ENCODE results near the gene NSD1. TPM values are rescaled to one million over a fixed set of nuclear protein-coding genes. Genes with fewer than 3 reads are reported as not detected.

NSD1 gene
- total and polyA plus RNA-seq, 7 donors, result 3.0 to 41.5 (median 34.6) TPM

DNA sequence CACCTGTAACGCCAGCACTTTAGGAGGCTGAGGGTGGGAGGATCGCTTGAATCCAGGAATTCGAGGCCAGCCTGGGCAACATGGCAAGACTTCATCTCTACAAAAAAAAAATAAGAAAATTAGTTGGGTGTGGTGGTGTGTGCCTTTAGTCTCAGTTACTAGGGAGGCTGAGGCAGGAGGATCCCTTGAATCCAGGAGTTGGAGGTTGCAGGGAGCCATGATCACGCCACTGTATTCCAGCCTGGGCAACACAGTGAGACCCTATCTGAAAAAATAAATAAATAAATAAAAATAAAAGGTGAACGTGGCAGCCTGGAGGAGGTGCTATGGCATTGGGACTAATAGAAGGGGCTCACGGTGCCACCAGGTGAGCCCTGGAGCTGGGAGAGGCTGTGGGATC is 39.8 kb upstream of the NSD1 start:
- TF ChIP-seq, protein P1, sequence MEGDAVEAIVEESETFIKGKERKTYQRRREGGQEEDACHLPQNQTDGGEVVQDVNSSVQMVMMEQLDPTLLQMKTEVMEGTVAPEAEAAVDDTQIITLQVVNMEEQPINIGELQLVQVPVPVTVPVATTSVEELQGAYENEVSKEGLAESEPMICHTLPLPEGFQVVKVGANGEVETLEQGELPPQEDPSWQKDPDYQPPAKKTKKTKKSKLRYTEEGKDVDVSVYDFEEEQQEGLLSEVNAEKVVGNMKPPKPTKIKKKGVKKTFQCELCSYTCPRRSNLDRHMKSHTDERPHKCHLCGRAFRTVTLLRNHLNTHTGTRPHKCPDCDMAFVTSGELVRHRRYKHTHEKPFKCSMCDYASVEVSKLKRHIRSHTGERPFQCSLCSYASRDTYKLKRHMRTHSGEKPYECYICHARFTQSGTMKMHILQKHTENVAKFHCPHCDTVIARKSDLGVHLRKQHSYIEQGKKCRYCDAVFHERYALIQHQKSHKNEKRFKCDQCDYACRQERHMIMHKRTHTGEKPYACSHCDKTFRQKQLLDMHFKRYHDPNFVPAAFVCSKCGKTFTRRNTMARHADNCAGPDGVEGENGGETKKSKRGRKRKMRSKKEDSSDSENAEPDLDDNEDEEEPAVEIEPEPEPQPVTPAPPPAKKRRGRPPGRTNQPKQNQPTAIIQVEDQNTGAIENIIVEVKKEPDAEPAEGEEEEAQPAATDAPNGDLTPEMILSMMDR (IDR thresholded peaks at IDR 0.05), result no peak
- TF ChIP-seq POLR2AphosphoS5 (IDR thresholded peaks at IDR 0.05), result no peak
- no peak for TF ChIP-seq EP300 (IDR thresholded peaks at IDR 0.05)
- TF ChIP-seq POLR2A (IDR thresholded peaks at IDR 0.05), result no peak
- no peak overlapping the region for H3K4me3 ChIP-seq
- 90 to 96% methylated on average over 6 of the region's 6 CpGs for WGBS, 2 donors
- H3K27me3 ChIP-seq, result peaks cover 0 to 4% (median 4%) of the 10 kb centered on the region in 3 donors
- peak overlapping the region in 1 of 4 donors; percentile 23 for H3K27ac ChIP-seq
- peaks cover 0 to 23% (median 4%) of the 10 kb centered on the region in 4 donors for H3K4me1 ChIP-seq
- intact Hi-C loops (cut with DNase I), result no loop called here
- DNase-seq, result no peak
- H3K36me3 ChIP-seq, result no peaks in the 10 kb centered on the region
- H3K9me3 ChIP-seq, result no peaks in the 10 kb centered on the region

DNA sequence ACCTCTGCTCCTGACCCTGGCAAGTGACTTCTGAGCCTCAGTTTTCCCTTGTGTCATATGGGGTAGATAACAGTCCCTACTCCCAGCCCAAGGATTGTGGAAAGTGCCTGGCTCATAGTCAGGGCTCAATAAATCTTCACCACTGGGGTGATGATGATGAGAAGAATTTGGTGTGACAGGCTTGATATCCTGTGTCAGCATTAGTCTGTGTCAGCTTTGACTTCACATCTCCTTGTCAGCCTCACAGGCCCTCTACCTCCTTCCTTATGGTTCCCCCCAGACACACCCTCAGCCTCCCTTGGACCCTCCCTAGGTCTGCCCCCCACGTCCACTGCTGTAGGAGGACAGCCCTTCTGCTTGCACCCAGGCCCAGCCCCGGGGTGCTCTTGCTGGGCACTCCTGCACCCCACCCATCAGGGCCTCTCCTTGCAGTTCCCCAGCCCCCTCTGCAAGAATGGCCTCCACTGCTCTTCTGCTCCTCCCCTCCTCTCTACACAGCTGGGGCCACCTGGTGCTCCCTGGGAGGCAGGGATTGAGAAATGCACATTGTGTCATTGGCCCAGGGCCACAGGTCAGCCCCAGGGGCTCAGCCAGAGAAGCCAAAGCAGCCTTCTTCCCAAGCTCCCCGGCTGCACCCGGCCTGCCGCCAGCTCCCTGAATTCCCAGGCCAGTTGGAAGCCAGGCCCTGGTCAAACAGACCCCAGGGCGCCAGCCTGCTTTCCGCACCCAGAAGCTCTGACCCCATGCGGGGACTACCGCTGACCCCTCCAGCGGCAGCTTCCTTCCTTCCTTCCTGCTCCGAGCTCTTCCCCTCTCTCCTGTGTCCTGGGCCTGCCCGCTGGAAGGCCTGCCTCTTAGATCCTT is 39.1 kb upstream of the NSD1 start:
- WGBS, 2 donors, result 72 to 76% methylated on average over 12 of the region's 12 CpGs
- Histone ChIP-seq H3K9me3 (no peaks in the 10 kb centered on the region), H3K27ac (peak overlapping the region in 3 of 4 donors; percentile 20 to 53 (median 45)), H3K27me3 (no peaks in the 10 kb centered on the region), H3K4me1 (peaks cover 0 to 19% (median 4%) of the 10 kb centered on the region in 4 donors), H3K36me3 (no peaks in the 10 kb centered on the region), H3K4me3 (no peak overlapping the region)
- TF ChIP-seq POLR2AphosphoS5 (IDR thresholded peaks at IDR 0.05), result peak; percentile 67 to 90 (median 85)
- TF ChIP-seq EP300 (IDR thresholded peaks at IDR 0.05), result peak in 1 of 4 donors; percentile 47
- TF ChIP-seq, protein P1 (IDR thresholded peaks at IDR 0.05), result no peak
- no peak for TF ChIP-seq POLR2A (IDR thresholded peaks at IDR 0.05)
- intact Hi-C loops (cut with DNase I), result no loop called here
- peak; percentile 96 for DNase-seq

- WGBS, 2 donors, result 75 to 79% methylated on average over 28 of the region's 28 CpGs
- no peak for DNase-seq
- Histone ChIP-seq H3K27ac (peak overlapping the region in 3 of 4 donors; percentile 20 to 53 (median 45)), H3K4me3 (no peak overlapping the region), H3K9me3 (no peaks in the 10 kb centered on the region), H3K36me3 (no peaks in the 10 kb centered on the region), H3K27me3 (no peaks in the 10 kb centered on the region), H3K4me1 (peaks cover 0 to 13% (median 4%) of the 10 kb centered on the region in 4 donors)
- TF ChIP-seq EP300 (IDR thresholded peaks at IDR 0.05) (no peak), POLR2AphosphoS5 (IDR thresholded peaks at IDR 0.05) (no peak), POLR2A (IDR thresholded peaks at IDR 0.05) (no peak)
- TF ChIP-seq, protein P1 (IDR thresholded peaks at IDR 0.05), result no peak
- intact Hi-C loops (cut with DNase I), result no loop called here
These were observed 38.4 kb upstream of the NSD1 start for GRCh38 chr5:177095088-177095669.

DNA sequence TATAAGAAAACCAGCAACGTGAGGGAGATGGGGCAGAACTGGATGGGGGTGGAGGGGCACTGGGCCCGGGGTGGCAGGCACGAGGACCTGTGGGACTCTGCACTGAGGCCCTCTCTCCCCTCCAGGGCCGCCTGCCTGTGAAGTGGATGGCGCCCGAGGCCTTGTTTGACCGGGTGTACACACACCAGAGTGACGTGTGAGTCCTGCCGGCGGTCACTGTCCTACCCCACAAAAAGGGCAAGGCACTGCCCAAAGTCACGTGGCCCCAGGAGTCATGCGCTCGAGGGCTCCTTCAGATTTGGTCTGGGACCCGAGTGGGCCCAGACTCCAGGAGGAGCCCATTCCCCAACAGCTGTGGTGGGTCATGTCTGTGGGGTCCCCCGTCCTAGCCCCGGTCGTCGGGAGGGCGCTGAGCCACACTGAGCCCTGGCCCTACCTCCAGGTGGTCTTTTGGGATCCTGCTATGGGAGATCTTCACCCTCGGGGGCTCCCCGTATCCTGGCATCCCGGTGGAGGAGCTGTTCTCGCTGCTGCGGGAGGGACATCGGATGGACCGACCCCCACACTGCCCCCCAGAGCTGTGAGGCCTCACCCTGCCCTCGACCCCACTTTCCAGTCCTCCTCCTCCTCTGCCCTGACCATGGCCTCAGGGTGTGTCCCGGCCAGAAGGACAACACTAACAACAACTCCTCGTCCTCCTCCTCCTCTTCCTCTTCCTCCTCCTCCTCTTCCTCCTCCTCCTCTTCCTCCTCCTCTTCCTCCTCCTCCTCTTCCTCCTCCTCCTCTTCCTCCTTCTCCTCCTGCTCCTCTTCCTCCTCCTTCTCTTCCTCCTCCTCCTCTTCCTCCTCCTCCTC is 37.2 kb upstream of the NSD1 start:
- no peak overlapping the region for H3K4me3 ChIP-seq
- H3K27me3 ChIP-seq, result peaks cover 0 to 4% (median 0%) of the 10 kb centered on the region in 3 donors
- intact Hi-C loops (cut with DNase I), result no loop called here
- 74 to 83% methylated on average over 29 of the region's 29 CpGs for WGBS, 2 donors
- no peak for TF ChIP-seq POLR2A (IDR thresholded peaks at IDR 0.05)
- TF ChIP-seq, protein P1 (IDR thresholded peaks at IDR 0.05), result no peak
- TF ChIP-seq EP300 (IDR thresholded peaks at IDR 0.05), result no peak
- no peak for TF ChIP-seq POLR2AphosphoS5 (IDR thresholded peaks at IDR 0.05)
- H3K36me3 ChIP-seq, result no peaks in the 10 kb centered on the region
- peaks cover 0 to 13% (median 4%) of the 10 kb centered on the region in 4 donors for H3K4me1 ChIP-seq
- no peak for DNase-seq
- H3K27ac ChIP-seq, result no peak overlapping the region
- no peaks in the 10 kb centered on the region for H3K9me3 ChIP-seq

Data from sigmoid colon (tissue), 7 donors.